Inferior parietal cortex (tissue), 1 donor: ENCODE results near the gene P4HA2.

ENCODE experiments used
- DNase-seq: peaks from one replicate; pipeline ENCODE4 v3.0.0-alpha.2; 2016; ENCODE audit errors: extremely low spot score

P4HA2 gene

DNA sequence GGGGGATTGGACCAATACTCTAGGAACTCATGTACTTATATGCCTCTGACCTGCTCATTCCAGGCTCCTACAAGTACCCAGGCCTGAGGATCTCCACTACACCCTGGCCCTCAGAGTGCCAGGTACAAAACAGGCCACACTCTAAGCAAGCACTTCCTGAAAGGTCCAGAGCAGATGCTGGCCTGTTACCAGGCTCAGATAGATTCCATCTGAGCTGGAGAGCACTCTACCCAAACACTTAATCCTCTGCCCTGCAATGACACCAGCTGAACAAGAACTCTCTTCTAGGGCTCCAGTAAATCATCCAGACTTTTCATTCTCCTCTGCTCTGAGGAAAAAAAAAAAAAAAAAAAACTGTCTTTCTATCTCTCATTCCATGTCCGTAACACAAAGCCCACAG lies 2.9 kb downstream of the P4HA2 start:
- no peak for DNase-seq

GRCh38 chr5:132223861-132224260 lies 3.8 kb downstream of the P4HA2 start:
- DNase-seq, result no peak

DNA sequence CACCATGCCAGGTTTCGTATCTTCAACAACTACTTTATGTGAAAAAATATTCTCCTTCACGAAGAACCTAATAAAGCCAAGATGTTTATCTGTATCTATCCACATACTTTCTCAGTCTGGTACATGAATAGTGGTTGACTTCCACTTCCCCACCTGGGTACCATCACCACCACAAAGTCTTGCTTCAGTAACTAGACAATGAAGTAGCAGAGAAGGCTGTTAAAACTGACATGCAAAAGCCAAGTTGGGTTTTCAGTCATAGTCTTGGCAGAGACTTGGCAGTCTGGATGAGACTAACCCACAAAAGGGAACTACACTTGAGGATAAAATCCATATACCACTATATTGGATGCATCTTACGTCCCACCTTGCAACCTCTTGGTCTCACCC lies 5.0 kb downstream of the P4HA2 start:
- no peak for DNase-seq

DNA sequence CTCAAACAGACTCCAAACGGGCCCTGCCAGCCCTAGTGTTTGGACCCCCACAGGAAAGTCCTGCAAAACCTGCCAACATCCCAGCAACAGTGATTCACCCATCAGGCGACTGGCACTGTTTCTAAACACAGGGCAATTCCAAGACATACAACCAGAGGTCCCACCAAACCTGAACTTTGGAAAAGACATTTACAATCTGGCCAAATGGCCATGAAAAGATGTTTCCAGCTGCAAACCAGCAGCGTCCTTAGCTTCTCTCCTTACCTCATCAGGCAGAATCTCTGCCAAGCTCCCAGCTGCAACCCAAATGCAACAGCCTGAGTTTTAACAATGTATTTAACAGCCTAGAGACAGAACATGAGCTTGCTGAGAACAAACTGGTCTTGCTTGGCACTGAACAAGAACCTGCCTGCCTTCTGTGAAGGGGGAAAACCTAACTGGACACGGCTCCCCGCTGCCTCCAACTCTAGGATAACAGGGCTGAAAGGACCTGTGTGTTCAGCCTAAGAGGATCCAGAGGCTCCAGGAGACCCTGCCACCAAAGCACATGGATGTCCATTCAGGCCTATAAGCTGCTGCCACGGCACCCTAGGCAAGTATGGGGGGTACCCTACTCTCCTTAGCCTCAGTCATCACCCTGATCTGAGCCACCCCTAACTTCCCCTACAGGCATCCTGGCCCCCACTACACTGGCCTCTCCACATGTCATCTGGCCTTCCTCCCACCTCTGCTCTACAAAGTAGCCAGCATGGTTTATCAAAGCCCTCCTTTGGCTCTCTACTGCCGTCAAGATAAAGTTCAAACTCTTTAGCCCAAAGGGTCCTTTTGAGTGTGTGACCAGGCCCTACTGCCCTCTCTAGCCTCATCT lies 5.6 kb downstream of the P4HA2 start:
- DNase-seq, result peak; percentile 49

DNA sequence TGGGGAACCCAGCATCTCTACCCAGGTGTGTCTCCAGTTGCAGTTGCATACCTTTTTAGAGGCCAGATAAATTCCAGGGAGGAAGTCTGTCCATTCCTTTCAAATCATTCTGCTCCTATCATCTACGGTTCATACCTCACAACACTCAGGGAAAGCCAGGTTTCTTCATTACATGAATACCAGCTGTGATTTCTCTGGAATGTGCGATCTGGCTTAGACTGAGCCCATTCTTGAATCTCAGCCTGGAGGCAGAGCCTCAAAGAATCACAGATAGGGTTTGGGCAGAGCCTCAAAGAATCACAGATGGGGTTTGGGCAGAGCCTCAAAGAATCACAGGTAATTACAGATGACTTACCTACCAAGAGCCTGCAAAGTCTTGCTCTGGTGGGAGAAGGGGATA lies 7.2 kb downstream of the P4HA2 start:
- DNase-seq, result no peak

GRCh38 chr5:132219981-132220380 lies 7.7 kb downstream of the P4HA2 start:
- DNase-seq, result no peak

DNA sequence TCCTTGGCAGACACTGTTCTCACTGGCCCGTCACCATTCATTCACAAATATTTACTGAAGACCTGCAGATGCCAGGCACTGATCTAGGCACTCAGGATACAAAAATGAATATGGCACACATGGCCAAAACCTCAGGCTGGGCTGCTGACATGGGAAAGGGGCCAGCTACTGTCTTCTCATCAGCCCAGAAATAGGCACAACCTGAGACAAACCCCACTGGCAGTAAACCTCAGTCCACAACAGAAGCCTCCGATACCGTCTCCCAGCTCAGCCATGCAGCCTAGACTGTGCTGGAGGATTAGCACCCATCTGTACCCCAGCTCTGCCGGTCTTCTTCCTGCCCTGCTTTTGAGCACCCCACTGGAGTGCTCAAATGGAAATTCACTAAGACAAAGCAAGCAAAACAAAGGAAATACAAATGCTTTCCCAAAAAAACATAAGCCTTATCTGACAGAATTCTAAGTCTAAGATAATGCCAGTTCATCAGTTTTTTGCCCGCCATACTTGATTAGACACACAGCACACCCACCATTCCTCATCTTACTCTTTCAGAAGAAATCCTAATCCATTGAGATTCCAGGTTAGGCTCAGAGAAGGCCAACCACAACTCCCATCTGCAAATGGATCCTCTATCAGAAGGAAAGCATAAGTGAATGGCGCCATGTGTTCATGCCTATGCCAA lies 8.2 kb downstream of the P4HA2 start:
- no peak for DNase-seq

DNA sequence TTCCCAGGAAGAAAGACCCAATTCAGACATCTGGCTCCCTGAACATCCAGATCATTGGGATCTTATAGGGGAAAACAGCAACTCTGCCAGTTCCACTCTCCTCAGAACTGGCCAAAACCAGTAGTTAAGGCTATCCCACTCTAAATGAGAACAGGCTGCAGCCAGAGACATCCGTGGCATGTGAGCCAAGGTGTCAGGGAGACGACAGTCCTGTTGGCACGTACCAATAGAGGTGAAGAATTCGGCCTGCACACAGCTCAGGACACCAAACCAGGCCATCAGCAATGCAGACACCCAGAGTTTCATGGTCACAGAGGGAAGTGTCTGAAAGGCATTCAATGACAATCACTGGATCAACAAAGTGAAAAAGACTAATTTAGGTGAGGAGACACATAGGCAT lies 9.3 kb downstream of the P4HA2 start:
- DNase-seq, result no peak

DNA sequence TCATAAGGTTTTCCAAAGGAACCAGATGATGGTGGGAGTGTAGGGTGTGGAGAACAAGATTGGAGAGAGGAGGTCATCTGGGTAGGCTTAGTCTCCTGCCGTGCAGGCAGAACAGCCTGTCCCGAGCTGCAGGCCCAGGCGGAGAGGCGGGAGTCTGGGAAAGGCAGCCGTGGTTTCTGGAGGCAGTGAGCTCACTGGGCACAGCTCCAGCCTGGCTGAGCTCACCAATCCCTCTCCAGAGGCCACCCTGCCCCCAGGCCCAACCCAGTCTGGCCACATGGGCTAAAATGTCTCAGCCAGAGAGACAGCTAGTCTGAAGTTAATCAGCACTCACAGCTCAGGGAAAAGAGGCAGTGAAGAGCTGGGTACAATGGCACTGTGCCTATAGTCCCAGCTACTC lies 12.3 kb downstream of the P4HA2 start:
- peak; percentile 52 for DNase-seq

- no peak for DNase-seq
Measured at GRCh38 chr5:132214491-132214890, 13.2 kb downstream of the P4HA2 start.

DNA sequence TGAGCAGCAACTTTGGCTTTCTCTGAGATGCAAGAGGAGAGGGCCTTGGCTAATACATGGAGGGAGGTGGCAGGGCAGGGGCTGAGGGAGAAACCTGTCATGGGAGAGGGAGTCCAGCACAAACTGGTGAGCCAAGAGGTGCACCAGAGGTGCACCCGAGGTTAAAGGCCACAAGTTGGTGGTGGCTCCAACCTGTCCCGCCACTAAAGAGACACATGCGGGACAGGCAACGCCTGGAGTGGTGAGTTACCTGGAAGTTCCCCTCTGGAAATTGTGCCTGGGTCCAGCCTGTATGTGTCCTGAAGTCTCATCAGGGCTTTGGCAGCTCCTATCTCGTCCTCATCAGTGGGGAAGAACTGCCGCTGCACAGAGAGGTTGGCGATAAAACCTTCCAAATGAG lies 14.0 kb downstream of the P4HA2 start:
- no peak for DNase-seq

DNA sequence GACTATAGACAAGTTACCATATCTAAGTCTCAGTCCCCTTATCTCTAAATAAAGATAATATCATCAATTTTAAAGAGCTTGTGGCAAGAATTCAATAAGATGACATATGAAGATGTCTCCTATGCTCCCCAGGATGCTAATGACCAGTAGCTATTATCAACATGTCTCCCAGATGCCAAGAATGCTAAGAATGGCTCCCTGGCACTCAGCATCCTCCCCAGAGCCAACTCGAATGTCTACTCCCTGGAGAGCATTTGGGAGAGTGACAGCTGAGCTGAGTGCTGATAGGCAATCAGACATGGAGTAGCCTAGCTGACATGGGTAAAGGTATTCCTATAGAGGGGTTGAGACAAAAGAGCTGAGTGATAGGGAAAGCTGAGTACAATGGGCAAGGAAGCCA lies 15.9 kb downstream of the P4HA2 start:
- DNase-seq, result no peak

- DNase-seq, result no peak
Measured at GRCh38 chr5:132210944-132211343, 16.7 kb downstream of the P4HA2 start.

DNA sequence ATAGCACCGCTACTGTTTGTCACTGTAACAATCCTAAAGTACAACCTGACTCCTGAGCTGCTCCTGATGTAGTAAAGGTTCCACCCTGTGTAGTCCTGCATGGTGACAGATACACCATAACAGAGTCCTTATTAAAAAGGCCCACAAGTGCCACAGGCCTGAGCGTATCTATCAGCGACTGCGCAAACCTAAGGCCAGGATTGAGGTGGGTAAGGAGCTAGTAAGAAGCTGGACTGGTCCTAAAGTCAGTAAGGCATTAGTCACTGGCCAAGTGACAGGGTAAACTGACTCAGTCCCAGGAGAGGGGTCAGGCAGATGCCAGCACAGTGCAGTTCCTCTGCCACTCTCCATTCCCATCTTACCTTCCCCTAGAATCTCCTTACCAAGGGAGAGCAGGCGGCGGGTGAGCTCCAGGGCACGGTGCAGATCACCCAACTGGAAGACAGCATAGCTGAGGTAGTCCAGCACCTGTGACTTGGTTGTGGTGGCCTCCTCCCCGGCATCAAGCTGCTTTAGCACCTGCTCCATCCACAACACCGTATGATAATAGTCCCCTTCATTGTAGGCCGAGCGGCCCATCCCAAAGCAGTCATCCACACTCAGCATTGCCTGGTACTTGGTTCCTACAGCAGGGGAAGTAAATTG lies 17.6 kb downstream of the P4HA2 start:
- no peak for DNase-seq

DNA sequence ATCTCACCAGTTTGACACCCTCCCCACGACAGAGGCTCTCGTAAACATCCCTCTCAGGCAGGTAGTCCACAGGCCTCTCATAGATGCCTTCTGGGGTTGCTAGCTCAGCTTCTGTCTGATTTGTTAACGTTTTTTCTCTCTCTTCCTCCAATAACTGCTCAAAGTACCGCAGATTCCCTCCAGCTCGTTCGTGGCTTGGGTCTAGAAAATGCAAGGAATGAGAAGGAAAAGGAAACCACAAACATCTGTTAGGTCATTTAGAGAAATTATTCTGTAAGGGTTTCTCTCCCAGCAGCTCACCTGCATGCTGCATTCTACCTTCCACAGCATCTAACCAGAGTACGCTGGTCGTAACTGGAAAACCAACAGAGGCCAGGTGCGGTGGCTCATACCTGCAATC lies 18.5 kb downstream of the P4HA2 start:
- DNase-seq, result no peak

DNA sequence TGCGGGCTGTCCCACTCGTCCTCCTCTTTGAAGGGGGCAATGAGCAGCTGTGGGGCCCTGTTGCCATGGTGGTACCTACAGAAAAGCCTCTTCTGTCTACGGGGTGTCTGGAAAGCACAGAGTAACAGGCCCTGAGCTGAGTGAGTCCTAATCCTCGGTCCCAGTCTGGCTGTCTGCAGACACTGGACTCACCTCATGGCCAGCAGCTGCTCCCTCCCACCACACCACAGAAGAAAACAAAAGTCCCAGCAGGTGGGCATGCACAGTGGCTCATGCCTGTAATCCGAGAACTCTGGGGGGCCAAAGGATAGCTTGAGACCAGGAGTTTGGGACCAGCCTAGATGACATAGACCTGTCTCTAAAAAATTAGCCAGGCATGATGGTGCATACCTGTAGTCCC lies 19.9 kb downstream of the P4HA2 start:
- DNase-seq, result no peak

GRCh38 chr5:132206782-132207181 lies 20.9 kb downstream of the P4HA2 start:
- no peak for DNase-seq

DNA sequence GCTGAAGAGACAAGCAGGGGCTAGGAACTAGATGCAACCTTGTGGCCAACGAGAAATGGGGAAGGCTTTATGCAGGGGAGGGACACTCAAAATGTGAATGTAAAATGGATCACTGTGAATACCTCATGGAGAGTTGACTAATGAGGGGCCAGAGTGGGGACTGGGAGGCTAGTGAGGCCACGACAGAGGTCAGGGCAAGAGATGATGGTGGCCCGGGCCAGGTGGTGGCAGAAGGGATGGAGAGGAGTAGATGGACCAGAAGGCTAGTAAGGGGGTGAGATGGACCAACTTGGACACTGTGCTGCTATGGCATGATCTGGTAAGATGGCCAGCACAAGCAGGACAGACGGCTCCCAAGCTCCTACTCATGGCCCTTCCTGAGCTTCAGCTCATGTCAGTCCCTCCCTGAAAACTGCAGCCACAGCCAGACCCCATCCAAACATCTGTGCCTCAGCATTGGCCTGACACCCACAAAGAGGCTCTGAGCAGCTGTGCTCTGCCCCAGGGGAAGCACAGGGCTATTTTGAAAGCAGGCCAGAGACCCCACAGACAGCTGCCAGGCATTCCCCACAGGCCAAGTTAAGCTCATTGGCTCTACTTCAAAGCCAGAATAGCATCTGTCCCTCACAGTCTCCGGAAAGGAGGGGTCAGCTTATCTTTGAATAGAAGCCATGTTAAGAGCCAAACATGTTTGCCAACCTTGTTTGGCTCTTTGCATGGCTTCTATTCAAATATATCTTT lies 22.1 kb downstream of the P4HA2 start:
- DNase-seq, result no peak

GRCh38 chr5:132204371-132205135 lies 23.1 kb downstream of the P4HA2 start:
- DNase-seq, result peak; percentile 50

- DNase-seq, result no peak
Measured at GRCh38 chr5:132203916-132204315, 23.7 kb downstream of the P4HA2 start.

DNA sequence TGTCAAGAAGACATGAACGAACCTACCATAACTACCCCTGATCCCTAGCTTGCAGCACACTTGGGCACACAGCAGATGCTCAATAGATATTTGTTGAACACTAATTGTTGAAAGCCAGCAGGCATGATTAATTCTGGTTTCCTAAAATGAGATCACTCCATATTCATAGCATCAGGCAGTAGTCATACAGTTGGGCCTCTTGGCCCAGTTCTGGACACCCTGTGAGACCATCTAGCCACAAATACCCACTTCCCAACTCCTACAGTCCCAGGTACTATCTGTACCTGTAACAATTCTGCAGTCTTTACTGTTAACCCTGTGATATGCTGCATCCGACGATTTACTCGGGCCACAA lies 24.2 kb downstream of the P4HA2 start:
- no peak for DNase-seq
